DND-41 (cell line): ENCODE measurements around the gene RERG.

ENCODE experiments used
- ATAC-seq: fragments of 200-7000 bp; cut with Tn5 transposase; 3 replicates; pipeline ENCODE4 v1.9.1; 2021; ENCODE audit warnings: low read depth; ENCODE audit not compliant: insufficient read depth
- DNase-seq: peaks from one replicate; pipeline ENCODE4 v3.0.0-alpha.2; 2020
- H2AFZ ChIP-seq: 2 replicates; pipeline ENCODE4 v1.6.0; 2012; ENCODE audit warnings: low read depth, low read length
- H3K27ac ChIP-seq: 2 replicates; pipeline ENCODE4 v1.5.1; 2012; ENCODE audit warnings: low read length, inconsistent platforms
- H3K27me3 ChIP-seq: fragments of 200-600 bp; sonication (generic); 2 replicates; pipeline ENCODE4 v1.6.0; 2012; ENCODE audit warnings: low read length, mild to moderate bottlenecking, inconsistent platforms; ENCODE audit not compliant: insufficient read depth, poor library complexity
- H3K36me3 ChIP-seq: 2 replicates; pipeline ENCODE4 v1.5.1; 2012; ENCODE audit warnings: low read length, inconsistent platforms; ENCODE audit not compliant: insufficient read depth
- H3K4me1 ChIP-seq: 2 replicates; pipeline ENCODE4 v1.5.1; 2012; ENCODE audit warnings: mild to moderate bottlenecking, low read length; ENCODE audit not compliant: insufficient read depth
- H3K4me2 ChIP-seq: 2 replicates; pipeline ENCODE4 v1.6.0; 2012; ENCODE audit warnings: mild to moderate bottlenecking, moderate library complexity, low read length, inconsistent platforms; ENCODE audit not compliant: insufficient read depth
- H3K4me3 ChIP-seq, 2 experiments: fragments of 200-600 bp in 1 of 2; shearing (Covaris generic) in 1 of 2; 2 replicates each; pipeline ENCODE4 v1.5.1; 2012 to 2016; ENCODE audit warnings: inconsistent platforms in 2 of 2, low read length in 2 of 2, mild to moderate bottlenecking in 2 of 2, low read depth in 1 of 2, moderate library complexity in 1 of 2
- H3K79me2 ChIP-seq: 2 replicates; pipeline ENCODE4 v1.6.0; 2012; ENCODE audit warnings: low read length, inconsistent platforms; ENCODE audit not compliant: insufficient read depth
- H3K9ac ChIP-seq: 2 replicates; pipeline ENCODE4 v1.6.0; 2012; ENCODE audit warnings: low read depth, mild to moderate bottlenecking, inconsistent platforms, low read length, moderate library complexity
- H3K9me3 ChIP-seq: 2 replicates; pipeline ENCODE4 v1.5.1; 2012; ENCODE audit warnings: low read length, moderate library complexity, mild to moderate bottlenecking, inconsistent platforms; ENCODE audit not compliant: insufficient read depth, severe bottlenecking
- H4K20me1 ChIP-seq: 2 replicates; pipeline ENCODE4 v1.6.0; 2012; ENCODE audit warnings: low read length; ENCODE audit not compliant: insufficient read depth
- EZH2 ChIP-seq: IDR thresholded peaks from 3 replicates; pipeline ENCODE4 v1.6.1; 2012; ENCODE audit warnings: borderline replicate concordance, low read depth, mild to moderate bottlenecking, moderate library complexity, low read length, inconsistent platforms; ENCODE audit not compliant: severe bottlenecking
- TF ChIP-seq, protein P1 (sequence below): IDR thresholded peaks from 2 replicates; pipeline ENCODE4 v1.5.1; 2012; ENCODE audit warnings: borderline replicate concordance, low read length, moderate library complexity, mild to moderate bottlenecking; ENCODE audit not compliant: poor library complexity, severe bottlenecking; ENCODE audit errors: extremely low read depth

The RERG gene

DNA sequence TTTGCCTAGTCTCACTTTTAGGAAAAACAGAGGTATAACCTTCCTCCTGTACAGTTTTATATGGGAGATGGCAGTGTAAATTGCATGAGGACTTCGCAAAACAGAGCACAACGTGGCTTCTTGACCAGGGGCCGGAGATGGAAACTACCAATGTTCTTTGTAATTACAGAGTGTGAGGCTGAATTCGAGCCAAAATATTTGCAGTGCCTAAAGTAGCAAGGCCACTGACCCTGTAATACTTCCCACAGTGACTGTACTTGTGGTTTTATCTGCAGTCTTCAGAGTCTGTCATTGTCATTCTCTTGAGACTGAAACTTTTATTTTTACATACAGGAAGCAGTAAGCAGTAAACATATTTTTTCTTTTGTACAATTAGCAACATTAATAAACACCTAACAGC is 98.9 kb downstream of the RERG start:
- Histone ChIP-seq H3K9ac (no peak overlapping the region), H2AFZ (no peak overlapping the region)

DNA sequence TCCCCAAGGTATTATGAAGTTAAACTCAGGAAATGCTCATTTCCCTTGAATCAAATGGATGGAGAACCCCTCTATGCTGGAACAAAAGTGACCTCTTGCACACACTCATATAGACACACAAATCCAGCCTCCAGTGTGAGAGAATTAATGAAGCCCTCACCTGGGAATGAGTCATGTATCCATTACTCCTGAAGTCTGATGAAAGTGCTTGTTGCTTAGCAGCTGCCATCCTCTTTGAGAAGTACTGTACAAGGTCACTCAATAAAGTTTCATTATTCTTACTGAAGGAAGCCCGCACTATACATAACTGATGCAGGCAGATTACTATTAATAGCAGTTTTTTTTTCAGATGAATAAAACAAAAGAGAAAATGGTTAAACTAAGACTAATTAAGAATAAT is 102.3 kb downstream of the RERG start:
- Histone ChIP-seq H2AFZ (no peak overlapping the region), H3K27me3 (peaks cover 2% of the 10 kb centered on the region), H3K9ac (no peak overlapping the region), H3K4me3 (no peak overlapping the region), H3K27ac (no peak overlapping the region), H3K79me2 (no peaks in the 10 kb centered on the region), H3K36me3 (no peaks in the 10 kb centered on the region), H3K4me1 (no peaks in the 10 kb centered on the region), H3K4me2 (no peak overlapping the region), H4K20me1 (no peaks in the 10 kb centered on the region), H3K9me3 (no peaks in the 10 kb centered on the region)
- no peak for ATAC-seq
- no peak for DNase-seq
- TF ChIP-seq, protein P1, sequence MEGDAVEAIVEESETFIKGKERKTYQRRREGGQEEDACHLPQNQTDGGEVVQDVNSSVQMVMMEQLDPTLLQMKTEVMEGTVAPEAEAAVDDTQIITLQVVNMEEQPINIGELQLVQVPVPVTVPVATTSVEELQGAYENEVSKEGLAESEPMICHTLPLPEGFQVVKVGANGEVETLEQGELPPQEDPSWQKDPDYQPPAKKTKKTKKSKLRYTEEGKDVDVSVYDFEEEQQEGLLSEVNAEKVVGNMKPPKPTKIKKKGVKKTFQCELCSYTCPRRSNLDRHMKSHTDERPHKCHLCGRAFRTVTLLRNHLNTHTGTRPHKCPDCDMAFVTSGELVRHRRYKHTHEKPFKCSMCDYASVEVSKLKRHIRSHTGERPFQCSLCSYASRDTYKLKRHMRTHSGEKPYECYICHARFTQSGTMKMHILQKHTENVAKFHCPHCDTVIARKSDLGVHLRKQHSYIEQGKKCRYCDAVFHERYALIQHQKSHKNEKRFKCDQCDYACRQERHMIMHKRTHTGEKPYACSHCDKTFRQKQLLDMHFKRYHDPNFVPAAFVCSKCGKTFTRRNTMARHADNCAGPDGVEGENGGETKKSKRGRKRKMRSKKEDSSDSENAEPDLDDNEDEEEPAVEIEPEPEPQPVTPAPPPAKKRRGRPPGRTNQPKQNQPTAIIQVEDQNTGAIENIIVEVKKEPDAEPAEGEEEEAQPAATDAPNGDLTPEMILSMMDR = no peak
- no peak for TF ChIP-seq EZH2

More for the DNA sequence above, 98.9 kb downstream of the RERG start:
- H3K27me3 ChIP-seq = peaks cover 2% of the 10 kb centered on the region
- H4K20me1 ChIP-seq = no peaks in the 10 kb centered on the region
- ATAC-seq (no peak), DNase-seq (no peak)
- no peaks in the 10 kb centered on the region for H3K4me1 ChIP-seq
- H3K79me2 ChIP-seq = no peaks in the 10 kb centered on the region
- no peak overlapping the region for H3K4me2 ChIP-seq
- H3K4me3 ChIP-seq = no peak overlapping the region
- no peaks in the 10 kb centered on the region for H3K9me3 ChIP-seq
- no peak for TF ChIP-seq EZH2
- TF ChIP-seq, protein P1 = no peak
- H3K27ac ChIP-seq = no peak overlapping the region
- no peaks in the 10 kb centered on the region for H3K36me3 ChIP-seq

DNA sequence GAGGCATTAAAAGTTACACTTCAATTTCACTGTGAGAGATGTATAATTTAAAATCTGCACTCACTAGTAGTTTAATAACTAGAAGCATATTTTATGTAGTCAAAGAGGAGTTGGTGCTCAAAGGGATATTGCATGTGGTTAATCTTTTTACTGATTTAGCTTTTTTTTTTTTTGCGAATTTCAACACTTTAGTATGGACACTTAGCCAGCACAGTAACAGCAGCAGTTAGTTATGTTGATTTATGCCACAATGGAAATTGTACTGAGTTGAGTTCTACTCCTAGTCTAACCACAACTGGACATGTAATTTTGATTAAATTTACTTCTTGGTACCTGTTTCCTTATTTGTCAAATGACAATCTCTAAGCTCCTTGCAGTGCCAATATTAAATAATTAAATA is 104.2 kb downstream of the RERG start:
- peaks cover 2% of the 10 kb centered on the region for H3K27me3 ChIP-seq
- ATAC-seq (no peak), DNase-seq (no peak)
- H3K27ac ChIP-seq = no peak overlapping the region
- no peaks in the 10 kb centered on the region for H3K79me2 ChIP-seq
- no peak overlapping the region for H3K4me3 ChIP-seq
- no peaks in the 10 kb centered on the region for H3K4me1 ChIP-seq
- no peaks in the 10 kb centered on the region for H4K20me1 ChIP-seq
- TF ChIP-seq, protein P1 = no peak
- TF ChIP-seq EZH2 = no peak
- no peaks in the 10 kb centered on the region for H3K36me3 ChIP-seq
- H2AFZ ChIP-seq = no peak overlapping the region
- H3K9me3 ChIP-seq = no peaks in the 10 kb centered on the region
- no peak overlapping the region for H3K4me2 ChIP-seq
- H3K9ac ChIP-seq = no peak overlapping the region

DNA sequence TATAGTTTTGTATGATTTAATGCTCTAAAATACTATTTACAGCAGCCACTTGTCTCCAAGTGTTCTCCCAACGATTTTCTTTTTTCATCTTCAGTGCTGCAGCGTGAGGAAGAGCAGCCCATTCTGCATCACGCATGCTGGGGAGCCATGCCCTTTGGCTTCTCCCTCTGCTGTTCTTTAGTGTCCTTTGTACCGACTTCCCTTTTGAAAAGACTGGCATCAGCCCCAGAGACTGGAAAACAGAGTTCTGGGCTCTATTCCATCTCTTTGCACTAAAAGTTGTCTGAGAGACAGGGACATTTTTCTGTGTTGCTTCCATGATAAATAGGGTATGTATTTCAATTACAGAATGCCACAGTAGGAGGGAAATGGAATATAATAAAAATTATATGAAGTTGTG is 105.1 kb downstream of the RERG start:
- peaks cover 2% of the 10 kb centered on the region for H3K27me3 ChIP-seq
- no peaks in the 10 kb centered on the region for H4K20me1 ChIP-seq
- no peak overlapping the region for H3K27ac ChIP-seq
- no peaks in the 10 kb centered on the region for H3K36me3 ChIP-seq
- ATAC-seq (no peak), DNase-seq (no peak)
- H3K79me2 ChIP-seq = no peaks in the 10 kb centered on the region
- no peak overlapping the region for H3K4me2 ChIP-seq
- TF ChIP-seq EZH2 = no peak
- TF ChIP-seq, protein P1 = no peak
- H3K9ac ChIP-seq = no peak overlapping the region
- H3K4me1 ChIP-seq = no peaks in the 10 kb centered on the region
- no peaks in the 10 kb centered on the region for H3K9me3 ChIP-seq
- H2AFZ ChIP-seq = no peak overlapping the region
- no peak overlapping the region for H3K4me3 ChIP-seq
